H9 (cell line): ENCODE results near the gene DOCK9. TPM values are rescaled to one million over a fixed set of nuclear protein-coding genes. Genes with fewer than 3 reads are reported as not detected.

Source experiments
- DNase-seq: peaks from one replicate; pipeline ENCODE4 v3.0.0-alpha.2; 2017
- H2AFZ ChIP-seq: one replicate; pipeline ENCODE4 v1.6.1; 2013; ENCODE audit warnings: mild to moderate bottlenecking, low read length, control low read depth, moderate library complexity
- H2AK5ac ChIP-seq: 2 replicates; pipeline ENCODE4 v1.6.1; 2013; ENCODE audit warnings: low read length, control low read depth, mixed read lengths; ENCODE audit not compliant: insufficient read length
- H2BK120ac ChIP-seq: one replicate; pipeline ENCODE4 v1.6.1; 2013; ENCODE audit warnings: low read depth, mild to moderate bottlenecking, low read length, control low read depth, inconsistent platforms; ENCODE audit not compliant: poor library complexity, severe bottlenecking
- H2BK12ac ChIP-seq: 2 replicates; pipeline ENCODE4 v1.6.1; 2013; ENCODE audit warnings: low read length, control low read depth, mixed read lengths, low read depth; ENCODE audit not compliant: insufficient read length
- H2BK15ac ChIP-seq: 2 replicates; pipeline ENCODE4 v1.6.1; 2013; ENCODE audit warnings: low read depth, low read length, control low read depth
- H2BK20ac ChIP-seq: one replicate; pipeline ENCODE4 v1.6.1; 2013; ENCODE audit warnings: low read depth, mild to moderate bottlenecking, low read length, control low read depth, inconsistent platforms; ENCODE audit not compliant: poor library complexity, severe bottlenecking
- H2BK5ac ChIP-seq: 2 replicates; pipeline ENCODE4 v1.6.1; 2013; ENCODE audit warnings: low read length, control low read depth, mixed read lengths; ENCODE audit not compliant: insufficient read length
- H3K14ac ChIP-seq: 2 replicates; pipeline ENCODE4 v1.6.1; 2013; ENCODE audit warnings: low read length, control low read depth; ENCODE audit not compliant: insufficient read depth
- H3K18ac ChIP-seq: 2 replicates; pipeline ENCODE4 v1.6.1; 2013; ENCODE audit warnings: low read depth, mild to moderate bottlenecking, mixed read lengths, low read length, control low read depth; ENCODE audit not compliant: insufficient read length
- H3K23ac ChIP-seq: 2 replicates; pipeline ENCODE4 v1.6.1; 2013; ENCODE audit warnings: low read length, control low read depth, mixed read lengths, low read depth; ENCODE audit not compliant: insufficient read length
- H3K23me2 ChIP-seq: 2 replicates; pipeline ENCODE4 v1.6.1; 2013; ENCODE audit warnings: low read depth, mild to moderate bottlenecking, mixed read lengths, low read length, control low read depth; ENCODE audit not compliant: insufficient read length, poor library complexity, severe bottlenecking
- H3K27ac ChIP-seq: 2 replicates; pipeline ENCODE4 v1.5.1; 2013; ENCODE audit warnings: low read length, control low read depth, mixed read lengths, low read depth; ENCODE audit not compliant: insufficient read length
- H3K27me3 ChIP-seq: 2 replicates; pipeline ENCODE4 v1.6.1; 2013; ENCODE audit warnings: low read length, control low read depth, inconsistent platforms; ENCODE audit not compliant: insufficient read depth
- H3K4ac ChIP-seq: 2 replicates; pipeline ENCODE4 v1.6.1; 2013; ENCODE audit warnings: low read depth, mild to moderate bottlenecking, control low read depth, inconsistent platforms, low read length, moderate library complexity
- H3K4me1 ChIP-seq: 2 replicates; pipeline ENCODE4 v1.6.1; 2013; ENCODE audit warnings: low read length, control low read depth, inconsistent platforms; ENCODE audit not compliant: insufficient read depth
- H3K4me2 ChIP-seq: 2 replicates; pipeline ENCODE4 v1.6.1; 2013; ENCODE audit warnings: low read length, control low read depth, mixed read lengths; ENCODE audit not compliant: insufficient read length, insufficient read depth
- H3K56ac ChIP-seq: 2 replicates; pipeline ENCODE4 v1.6.1; 2013; ENCODE audit warnings: low read depth, mild to moderate bottlenecking, mixed read lengths, low read length, control low read depth; ENCODE audit not compliant: insufficient read length
- H3K79me1 ChIP-seq: 2 replicates; pipeline ENCODE4 v1.6.1; 2013; ENCODE audit warnings: low read depth, mild to moderate bottlenecking, moderate library complexity, low read length, control low read depth, inconsistent platforms; ENCODE audit not compliant: insufficient read depth, poor library complexity, severe bottlenecking
- H3K79me2 ChIP-seq: 2 replicates; pipeline ENCODE4 v1.6.1; 2013; ENCODE audit warnings: low read length, control low read depth, inconsistent platforms; ENCODE audit not compliant: insufficient read depth
- H3K9ac ChIP-seq: 2 replicates; pipeline ENCODE4 v1.6.1; 2013; ENCODE audit warnings: low read length, control low read depth, mixed read lengths; ENCODE audit not compliant: insufficient read length; ENCODE audit errors: extremely low read depth
- H3K9me3 ChIP-seq: one replicate; pipeline ENCODE4 v1.6.1; 2013; ENCODE audit warnings: low read depth, low read length, inconsistent platforms; ENCODE audit not compliant: control insufficient read depth
- H3T11ph ChIP-seq: one replicate; pipeline ENCODE4 v1.6.1; 2013; ENCODE audit warnings: mild to moderate bottlenecking, low read length, control low read depth, inconsistent platforms
- H4K20me1 ChIP-seq: one replicate; pipeline ENCODE4 v1.6.1; 2013; ENCODE audit not compliant: control insufficient read depth, insufficient read length, insufficient read depth
- H4K5ac ChIP-seq: 2 replicates; pipeline ENCODE4 v1.6.1; 2013; ENCODE audit warnings: low read depth, mild to moderate bottlenecking, mixed read lengths, low read length, control low read depth; ENCODE audit not compliant: insufficient read length
- H4K8ac ChIP-seq: replicated peaks from 2 replicates; pipeline ENCODE4 v1.6.1; 2013; ENCODE audit warnings: low read length, control low read depth, mixed read lengths, low read depth; ENCODE audit not compliant: insufficient read length
- H4K91ac ChIP-seq: 2 replicates; pipeline ENCODE4 v1.6.1; 2013; ENCODE audit warnings: low read depth, mild to moderate bottlenecking, moderate library complexity, mixed read lengths, low read length, control low read depth; ENCODE audit not compliant: insufficient read length
- H3K27ac Mint-ChIP-seq, 3 experiments: 2 replicates in 2 of 3; 3 replicates in 1 of 3; pipeline ENCODE4 v1.8.0; 2020 to 2021; ENCODE audit warnings: mixed read lengths in 3 of 3, mild to moderate bottlenecking in 1 of 3, moderate library complexity in 1 of 3
- H3K27me3 Mint-ChIP-seq: 2 replicates; pipeline ENCODE4 v1.8.0; 2021; ENCODE audit warnings: low read depth, mild to moderate bottlenecking, moderate library complexity, mixed read lengths
- H3K36me3 Mint-ChIP-seq, 3 experiments: 2 replicates in 2 of 3; 3 replicates in 1 of 3; pipeline ENCODE4 v1.8.0; 2020 to 2021; ENCODE audit warnings: low read depth in 3 of 3, mixed read lengths in 3 of 3; ENCODE audit not compliant: insufficient read depth in 1 of 3
- H3K4me1 Mint-ChIP-seq, 2 experiments: 2 replicates each; pipeline ENCODE4 v1.8.0; 2020; ENCODE audit warnings: mixed read lengths in 2 of 2
- H3K4me3 Mint-ChIP-seq, 2 experiments: 2 replicates in 1 of 2; 3 replicates in 1 of 2; pipeline ENCODE4 v1.8.0; 2020 to 2021; ENCODE audit warnings: mild to moderate bottlenecking in 2 of 2, mixed read lengths in 2 of 2, moderate library complexity in 1 of 2
- H3K9me3 Mint-ChIP-seq, 2 experiments: 2 replicates in 1 of 2; 3 replicates in 1 of 2; pipeline ENCODE4 v1.8.0; 2020; ENCODE audit warnings: mild to moderate bottlenecking in 2 of 2, mixed read lengths in 2 of 2, moderate library complexity in 1 of 2
- WGBS: extraction: QIAGEN DNeasy Blood & Tissue Kit; methylation state at CpG from one replicate; pipeline ENCODE4 v1.1.7; 2013; ENCODE audit warnings: missing lambda C conversion rate, low lambda C conversion rate, mixed read lengths; ENCODE audit not compliant: insufficient read length; ENCODE audit errors: extremely low coverage; 5-methylcytosine and 5-hydroxymethylcytosine counted together
- total RNA-seq: library from RNA; stranded (reverse); gene quantifications from 2 replicates; pipeline ENCODE4 v1.2.1, GENCODE V29; 2021
- TF ChIP-seq, protein P1 (sequence below): fragments of 200-600 bp; sonication (generic); conservative IDR thresholded peaks from 3 replicates; pipeline ENCODE4 v1.8.0; 2021; ENCODE audit warnings: antibody characterized with exemption, mild to moderate bottlenecking

DOCK9 gene
- total RNA-seq, 1 experiment from 2014 or later = 23.0 TPM

DNA sequence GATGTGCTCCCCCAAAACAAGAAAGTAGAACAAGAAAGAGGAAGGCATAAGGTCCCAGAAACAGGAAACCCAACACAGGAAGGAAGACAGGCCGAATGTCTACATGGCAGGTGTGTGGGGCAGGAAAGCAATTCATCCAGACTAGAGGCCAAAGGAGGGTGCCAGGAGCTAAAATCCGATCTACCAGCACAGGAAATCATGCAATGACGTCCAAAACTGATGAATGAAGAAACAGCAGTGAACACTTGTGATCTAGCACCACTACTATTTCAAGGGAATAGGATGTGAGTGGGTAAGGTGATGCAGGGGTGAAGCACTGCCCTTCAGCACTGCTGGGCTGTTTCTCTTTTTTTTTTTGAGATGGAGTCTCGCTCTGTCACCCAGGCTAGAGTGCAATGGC lies 59.1 kb downstream of the DOCK9 start:
- no peak overlapping the region for H3K18ac ChIP-seq
- no peaks in the 10 kb centered on the region for H3K9me3 Mint-ChIP-seq
- no peaks in the 10 kb centered on the region for H4K20me1 ChIP-seq
- H3K9ac ChIP-seq = no peak overlapping the region
- H2BK5ac ChIP-seq = no peak overlapping the region
- H2AK5ac ChIP-seq = no peak overlapping the region
- H3K4me2 ChIP-seq = no peak overlapping the region
- H4K91ac ChIP-seq = no peak overlapping the region
- no peak overlapping the region for H4K8ac ChIP-seq
- TF ChIP-seq, protein P1, sequence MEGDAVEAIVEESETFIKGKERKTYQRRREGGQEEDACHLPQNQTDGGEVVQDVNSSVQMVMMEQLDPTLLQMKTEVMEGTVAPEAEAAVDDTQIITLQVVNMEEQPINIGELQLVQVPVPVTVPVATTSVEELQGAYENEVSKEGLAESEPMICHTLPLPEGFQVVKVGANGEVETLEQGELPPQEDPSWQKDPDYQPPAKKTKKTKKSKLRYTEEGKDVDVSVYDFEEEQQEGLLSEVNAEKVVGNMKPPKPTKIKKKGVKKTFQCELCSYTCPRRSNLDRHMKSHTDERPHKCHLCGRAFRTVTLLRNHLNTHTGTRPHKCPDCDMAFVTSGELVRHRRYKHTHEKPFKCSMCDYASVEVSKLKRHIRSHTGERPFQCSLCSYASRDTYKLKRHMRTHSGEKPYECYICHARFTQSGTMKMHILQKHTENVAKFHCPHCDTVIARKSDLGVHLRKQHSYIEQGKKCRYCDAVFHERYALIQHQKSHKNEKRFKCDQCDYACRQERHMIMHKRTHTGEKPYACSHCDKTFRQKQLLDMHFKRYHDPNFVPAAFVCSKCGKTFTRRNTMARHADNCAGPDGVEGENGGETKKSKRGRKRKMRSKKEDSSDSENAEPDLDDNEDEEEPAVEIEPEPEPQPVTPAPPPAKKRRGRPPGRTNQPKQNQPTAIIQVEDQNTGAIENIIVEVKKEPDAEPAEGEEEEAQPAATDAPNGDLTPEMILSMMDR = no peak
- H2BK20ac ChIP-seq = no peak overlapping the region
- H3K36me3 Mint-ChIP-seq = no peaks in the 10 kb centered on the region; a peak in 2 of 7 replicates
- H3K27me3 ChIP-seq = no peaks in the 10 kb centered on the region
- no peak overlapping the region for H3K23ac ChIP-seq
- peaks cover 3% of the 10 kb centered on the region for H3K79me1 ChIP-seq
- H3K4me1 Mint-ChIP-seq = peaks cover 19 to 20% of the 10 kb centered on the region in 2 experiments
- no CpG with 5 or more reads among the region's 4 CpGs for WGBS
- no peak overlapping the region for H3K27ac ChIP-seq
- no peak overlapping the region for H2AFZ ChIP-seq
- H2BK120ac ChIP-seq = no peak overlapping the region
- no peak overlapping the region for H3K4me3 Mint-ChIP-seq
- no peak overlapping the region; a peak in 1 of 7 replicates for H3K27ac Mint-ChIP-seq
- no peaks in the 10 kb centered on the region for H3K27me3 Mint-ChIP-seq
- H2BK12ac ChIP-seq = no peak overlapping the region
- no peak overlapping the region for H3T11ph ChIP-seq
- H4K5ac ChIP-seq = no peak overlapping the region
- H3K56ac ChIP-seq = no peak overlapping the region
- H3K9me3 ChIP-seq = no peaks in the 10 kb centered on the region
- H3K23me2 ChIP-seq = no peaks in the 10 kb centered on the region
- H3K79me2 ChIP-seq = no peaks in the 10 kb centered on the region
- no peak overlapping the region for H2BK15ac ChIP-seq
- DNase-seq = no peak
- H3K4me1 ChIP-seq = peaks cover 5% of the 10 kb centered on the region; the same call in 1 of the 2 replicates
- H3K14ac ChIP-seq = no peak overlapping the region
- no peak overlapping the region for H3K4ac ChIP-seq
